Spleen (tissue), 11 donors: ENCODE data around the gene COL1A2. TPM values are rescaled to one million over a fixed set of nuclear protein-coding genes. Genes with fewer than 3 reads are reported as not detected.

Source experiments
- DNase-seq: peaks from one replicate; pipeline ENCODE4 v3.0.0-alpha.2; 2020
- H3K27ac ChIP-seq, 8 donors: fragments of 200-600 bp; sonication (generic) in 7 of 8; 1 replicate in 4 of 8; 2 replicates in 4 of 8; pipeline versions ENCODE4 v1.5.0 to v1.8.0; 2016 to 2021; ENCODE audit warnings: inconsistent platforms in 4 of 8, mild to moderate bottlenecking in 4 of 8, moderate library complexity in 1 of 8
- H3K27me3 ChIP-seq, 7 donors: fragments of 200-600 bp; sonication (generic) in 6 of 7; replicated peaks in 1 of 7; 1 replicate in 4 of 7; 2 replicates in 3 of 7; pipeline versions ENCODE4 v1.5.0 to v1.8.0; 2016 to 2021; ENCODE audit warnings: inconsistent platforms in 3 of 7, mild to moderate bottlenecking in 1 of 7
- H3K36me3 ChIP-seq, 6 donors: fragments of 200-600 bp; sonication (generic) in 5 of 6; 1 replicate in 4 of 6; 2 replicates in 2 of 6; pipeline versions ENCODE4 v1.5.0 to v1.8.0; 2016 to 2021; ENCODE audit warnings: inconsistent platforms in 2 of 6
- H3K4me1 ChIP-seq, 6 donors: fragments of 200-600 bp; sonication (generic) in 5 of 6; 1 replicate in 3 of 6; 2 replicates in 3 of 6; pipeline versions ENCODE4 v1.5.0 to v1.8.0; 2016 to 2021; ENCODE audit warnings: inconsistent platforms in 3 of 6
- H3K4me3 ChIP-seq, 8 donors: fragments of 200-600 bp; sonication (generic) in 7 of 8; 1 replicate in 4 of 8; 2 replicates in 4 of 8; pipeline versions ENCODE4 v1.5.0 to v1.8.0; 2016 to 2021; ENCODE audit warnings: inconsistent platforms in 4 of 8, mild to moderate bottlenecking in 4 of 8, moderate library complexity in 2 of 8
- H3K9me3 ChIP-seq, 8 donors: fragments of 200-600 bp; sonication (generic) in 7 of 8; 1 replicate in 4 of 8; 2 replicates in 4 of 8; pipeline versions ENCODE4 v1.5.0 to v1.8.0; 2016 to 2021; ENCODE audit warnings: inconsistent platforms in 4 of 8
- CTCF ChIP-seq, 11 experiments: fragments of 200-600 bp in 7 of 11; fragments of 450-650 bp in 4 of 11; sonication (generic) in 4 of 11; IDR thresholded peaks in 8 of 11; conservative IDR thresholded peaks in 3 of 11; 1 replicate in 7 of 11; 2 replicates in 4 of 11; pipeline versions ENCODE4 v1.4.0 to v1.8.0; 2016 to 2021; ENCODE audit warnings: antibody characterized with exemption in 11 of 11, inconsistent platforms in 4 of 11, mild to moderate bottlenecking in 1 of 11
- POLR2A ChIP-seq, 3 donors: fragments of 450-650 bp; IDR thresholded peaks; one replicate each; pipeline ENCODE4 v1.5.1; 2017; ENCODE audit warnings: antibody characterized with exemption in 3 of 3, mild to moderate bottlenecking in 1 of 3
- POLR2AphosphoS5 ChIP-seq, 3 donors: sonication (generic); formaldehyde crosslinking; IDR thresholded peaks; one replicate each; pipeline ENCODE4 v1.5.1; 2017; ENCODE audit warnings: antibody characterized with exemption in 3 of 3
- WGBS, 5 donors: extraction: QIAGEN DNeasy Blood & Tissue Kit in 3 of 5; methylation state at CpG; one replicate each; pipeline versions ENCODE4 v1.1.5 to v1.1.7; 2013 to 2018; 5-methylcytosine and 5-hydroxymethylcytosine counted together
- intact Hi-C: fragments of 100-400 bp; cut with DNase I; formaldehyde crosslinking; loops from one replicate; pipeline ENCODE4 v1.15.0; 2023; ENCODE audit warnings: low total_unique reads
- polyA plus RNA-seq, 3 donors: library from polyadenylated mRNA; stranded (reverse); fragments of 200-250 nt; gene quantifications; one replicate each; pipeline ENCODE4 v1.2.1, GENCODE V29; 2013
- total RNA-seq, 7 donors: library from RNA; depleted of rRNA in 3 of 7; stranded (reverse); fragments of >200 nt in 3 of 7; fragmentation: NEBNext Ultra II Directional in 4 of 7; extraction: Animal tissue kit (Norgen Biotek cat#: 25700) in 4 of 7; gene quantifications; one replicate each; pipeline versions ENCODE4 v1.1.0 to v1.2.1, GENCODE V29; 2016 to 2021
- donor health status: healthy with polysubstance abuse.
- donor health status: DM: no; HTN: no; CAD: no; lungs with moderate emphysema.
- donor health status: DM: no; HTN: no; CAD: no.
- donor health status: Bipolar disorder and iron deficiency.
- donor health status: healthy.
- donor health status: DM: no; HTN: no; CAD: no.
- donor health status: DM: yes; HTN: yes; CAD: no.

COL1A2 gene
- total and polyA plus RNA-seq, 10 donors = 39.7 to 228 (median 116) TPM

DNA sequence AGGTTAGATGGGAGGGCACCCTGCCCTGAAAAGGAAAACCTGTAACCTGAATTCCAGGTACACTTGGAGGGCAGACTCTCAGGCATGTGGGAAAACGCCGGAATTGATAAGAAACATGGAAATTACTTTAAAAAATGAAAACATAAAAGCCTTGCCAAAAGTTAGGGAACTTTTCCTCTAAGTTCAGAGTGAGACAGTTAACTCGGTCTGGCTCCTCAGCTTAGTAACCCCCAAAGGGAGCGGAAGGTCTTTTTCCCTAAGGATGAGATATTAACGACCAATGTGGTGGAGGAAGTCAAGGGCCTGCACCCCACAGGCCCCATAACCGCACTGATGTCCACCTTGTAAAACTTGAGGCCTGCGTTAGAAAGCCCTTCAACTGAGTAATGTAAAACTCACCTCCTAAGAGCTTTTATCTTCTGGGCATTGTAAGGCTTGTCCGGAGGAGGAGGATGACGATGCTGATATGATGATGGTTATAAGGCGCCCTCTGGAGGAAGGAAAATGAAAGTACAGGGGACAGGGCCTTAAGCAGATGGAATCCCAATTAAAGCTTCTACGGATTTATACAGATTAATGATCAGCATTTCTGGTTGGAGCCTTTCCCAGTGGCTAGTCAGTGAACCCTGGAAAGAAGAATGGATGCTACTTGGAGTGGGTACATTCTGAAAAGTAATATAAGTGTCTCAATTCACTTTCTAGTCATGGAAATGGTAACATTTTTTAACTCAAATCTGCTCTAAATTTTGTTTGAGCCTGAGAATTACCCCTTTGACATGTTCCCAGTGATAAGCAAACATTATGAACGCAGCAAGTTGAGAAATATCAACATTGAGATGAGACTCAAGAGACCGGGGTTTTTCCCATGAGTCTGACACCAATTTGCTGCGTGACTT lies 694 bp downstream of the COL1A2 start:
- H3K9me3 ChIP-seq = no peaks in the 10 kb centered on the region
- no peak for TF ChIP-seq POLR2AphosphoS5 (IDR thresholded peaks at IDR 0.05)
- peak; percentile 64 to 90 (median 80) for TF ChIP-seq CTCF (IDR thresholded peaks at IDR 0.05 in 8 of 11, conservative IDR thresholded peaks at IDR 0.05 in 3 of 11)
- peak overlapping the region; percentile 16 to 64 (median 36) for H3K4me3 ChIP-seq
- peak overlapping the region in 7 of 8 donors; percentile 66 to 81 (median 73) for H3K27ac ChIP-seq
- peaks cover 0 to 42% (median 17%) of the 10 kb centered on the region in 6 donors for H3K4me1 ChIP-seq
- WGBS, 5 donors = 19 to 23% (median 21%) methylated on average over 14 of the region's 14 CpGs
- H3K36me3 ChIP-seq = no peaks in the 10 kb centered on the region
- intact Hi-C loops = no loop called here
- H3K27me3 ChIP-seq = peaks cover 0 to 25% (median 0%) of the 10 kb centered on the region in 7 donors
- DNase-seq = no peak

DNA sequence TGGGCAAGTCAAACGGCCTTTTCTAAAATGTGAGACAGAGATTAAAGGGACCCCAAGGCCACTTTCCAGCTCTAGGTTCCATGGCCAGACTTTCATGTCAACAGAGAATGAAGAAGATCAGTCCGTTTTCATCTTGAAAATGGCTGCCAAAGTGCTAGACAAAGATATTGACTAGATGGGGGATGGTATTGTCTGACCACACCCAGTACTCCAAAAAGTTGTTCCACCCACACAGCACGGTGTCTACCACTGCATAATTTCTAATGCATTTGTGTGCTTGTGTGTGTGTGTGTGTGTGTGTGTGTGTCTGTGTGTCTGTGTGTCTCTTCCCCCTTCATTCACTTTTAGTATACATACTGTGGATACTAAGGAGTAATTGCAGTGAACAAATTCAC lies 1.3 kb downstream of the COL1A2 start:
- 56 to 76% (median 65%) methylated on average over 3 of the region's 3 CpGs for WGBS, 5 donors
- peak overlapping the region in 5 of 8 donors; percentile 32 to 64 (median 38) for H3K4me3 ChIP-seq
- peaks cover 0 to 25% (median 0%) of the 10 kb centered on the region in 7 donors for H3K27me3 ChIP-seq
- intact Hi-C loops = no loop called here
- DNase-seq = no peak
- H3K27ac ChIP-seq = peak overlapping the region in 7 of 8 donors; percentile 66 to 81 (median 73)
- no peaks in the 10 kb centered on the region for H3K36me3 ChIP-seq
- peaks cover 0 to 42% (median 17%) of the 10 kb centered on the region in 6 donors for H3K4me1 ChIP-seq
- TF ChIP-seq POLR2AphosphoS5 (IDR thresholded peaks at IDR 0.05) = no peak
- TF ChIP-seq CTCF (IDR thresholded peaks at IDR 0.05 in 8 of 11, conservative IDR thresholded peaks at IDR 0.05 in 3 of 11) = no peak
- TF ChIP-seq POLR2A (IDR thresholded peaks at IDR 0.05) = no peak
- H3K9me3 ChIP-seq = no peaks in the 10 kb centered on the region

DNA sequence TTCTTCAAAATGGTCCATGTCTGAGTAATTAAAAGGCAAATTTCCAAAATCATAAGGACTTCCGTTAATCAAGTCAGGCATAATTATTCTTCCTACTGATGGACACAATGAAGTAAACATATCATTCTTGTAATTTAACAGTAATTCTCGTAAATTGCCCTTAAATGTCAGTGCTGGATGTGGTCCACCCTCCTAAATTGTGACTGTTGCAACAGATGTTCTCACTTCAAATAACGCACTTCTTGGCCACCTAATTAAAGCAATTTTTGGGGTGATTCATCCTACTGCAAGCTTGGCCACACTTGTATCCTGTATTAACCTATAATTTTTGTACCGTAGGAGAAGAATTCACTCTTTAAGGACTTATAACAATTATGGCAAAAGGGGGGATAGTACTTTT lies 1.9 kb downstream of the COL1A2 start:
- peak overlapping the region in 7 of 8 donors; percentile 6 to 64 (median 36) for H3K4me3 ChIP-seq
- peak overlapping the region in 6 of 8 donors; percentile 67 to 81 (median 74) for H3K27ac ChIP-seq
- WGBS, 5 donors = 62 to 81% (median 75%) methylated on average over 4 of the region's 4 CpGs
- intact Hi-C loops = no loop called here
- DNase-seq = no peak
- H3K36me3 ChIP-seq = no peaks in the 10 kb centered on the region
- H3K4me1 ChIP-seq = peaks cover 0 to 40% (median 17%) of the 10 kb centered on the region in 6 donors
- H3K27me3 ChIP-seq = peaks cover 0 to 25% (median 0%) of the 10 kb centered on the region in 7 donors
- TF ChIP-seq CTCF (IDR thresholded peaks at IDR 0.05 in 8 of 11, conservative IDR thresholded peaks at IDR 0.05 in 3 of 11) (no peak), POLR2AphosphoS5 (IDR thresholded peaks at IDR 0.05) (no peak), POLR2A (IDR thresholded peaks at IDR 0.05) (no peak)
- H3K9me3 ChIP-seq = no peaks in the 10 kb centered on the region

DNA sequence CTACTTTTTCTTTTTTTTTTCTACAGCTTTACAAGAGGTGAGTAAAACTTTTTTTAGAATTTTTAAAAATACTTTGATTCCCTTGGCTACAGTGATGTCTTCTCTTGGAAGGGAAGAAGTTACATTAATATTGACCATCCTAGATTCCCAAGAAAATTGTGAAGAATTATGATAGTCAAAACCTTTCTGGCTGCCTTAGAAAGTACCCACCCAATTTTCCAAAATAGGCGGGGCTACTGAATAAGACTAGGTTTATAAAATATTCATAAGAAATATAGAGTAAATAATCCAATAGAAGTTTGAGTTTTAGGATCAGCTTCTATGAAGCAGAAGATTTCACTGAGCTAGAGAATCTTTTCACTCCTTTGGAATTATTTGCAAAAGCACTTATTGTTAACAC lies 3.0 kb downstream of the COL1A2 start:
- Histone ChIP-seq H3K4me1 (peaks cover 0 to 29% (median 17%) of the 10 kb centered on the region in 6 donors), H3K27me3 (peaks cover 0 to 25% (median 0%) of the 10 kb centered on the region in 7 donors), H3K27ac (no peak overlapping the region), H3K9me3 (no peaks in the 10 kb centered on the region), H3K4me3 (peak overlapping the region in 2 of 8 donors; percentile 36 to 48), H3K36me3 (no peaks in the 10 kb centered on the region)
- no peak for DNase-seq
- 73 to 89% (median 78%) methylated on average over 1 of the region's 1 CpG for WGBS, 5 donors
- intact Hi-C loops = no loop called here
- TF ChIP-seq POLR2A (IDR thresholded peaks at IDR 0.05) (no peak), CTCF (IDR thresholded peaks at IDR 0.05 in 8 of 11, conservative IDR thresholded peaks at IDR 0.05 in 3 of 11) (no peak), POLR2AphosphoS5 (IDR thresholded peaks at IDR 0.05) (no peak)
